Measurements from ENCODE around the gene PER1. TPM values are rescaled to one million over a fixed set of nuclear protein-coding genes. Genes with fewer than 3 reads are reported as not detected.
A peak's percentile ranks its signal among the peaks of the same experiment; 100 is the strongest.

Gene PER1
- total RNA-seq, 4 donors from 2014 or later = 55.9 to 211 (median 109) TPM

DNA sequence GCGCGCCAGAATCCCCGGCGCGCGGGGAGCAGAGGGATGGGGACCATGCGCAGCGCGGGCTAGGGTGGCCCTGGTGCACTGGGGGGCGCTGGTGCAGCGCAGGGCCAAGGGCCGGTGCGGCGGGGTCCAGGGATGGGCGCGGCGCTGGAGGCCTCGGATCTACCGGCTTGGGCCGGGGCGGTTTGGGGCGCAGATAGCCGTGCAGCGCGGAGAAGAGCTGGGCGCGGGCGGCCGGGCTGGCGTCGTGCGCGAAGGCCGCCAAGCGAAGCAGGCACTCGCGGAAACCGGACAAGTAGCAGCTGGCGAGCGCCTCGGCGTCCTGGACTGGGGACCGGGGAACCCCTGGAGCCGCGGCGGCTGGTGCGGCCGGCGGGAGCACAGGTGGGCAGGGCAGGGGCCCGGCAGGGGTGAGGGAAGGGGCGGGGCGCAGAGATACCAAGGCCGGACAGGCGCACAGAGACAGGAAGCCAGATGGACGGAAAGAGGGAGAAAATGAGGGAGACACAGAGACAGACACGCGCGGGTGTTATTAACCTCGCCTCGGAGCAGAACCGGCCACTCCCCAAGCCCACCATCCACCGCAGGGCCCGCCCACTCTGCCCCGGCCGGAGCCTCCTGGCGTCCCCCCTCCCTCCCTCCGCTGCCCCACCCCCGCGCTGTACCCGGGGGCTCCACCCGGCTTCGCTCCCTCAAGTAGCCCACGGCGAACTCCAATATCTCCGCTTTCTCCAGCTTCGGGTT lies 30.4 kb downstream of the PER1 start:
- in situ Hi-C loops (cut with MboI; ENCODE audit: low pct_ligation_motif_present in 1 of 4, low pct_unique_long_range_greater_than_20kb in 1 of 4, low sequenced_read_pairs in 3 of 4) = no loop called here

GRCh38 chr17:8121407-8121680 lies 30.9 kb downstream of the PER1 start:
- intact Hi-C loops (cut with DNase I; ENCODE audit: low total_unique reads) = loop anchor here (10.0 kb wide), 1 partner anchor 63 kb away; no protein-coding TSS in a partner anchor
- no peak for DNase-seq
- peaks cover 51 to 92% (median 75%) of the 10 kb centered on the region in 4 donors for H3K4me1 ChIP-seq
- peak overlapping the region in 3 of 4 donors; percentile 0 to 49 (median 44) for H3K27ac ChIP-seq
- in situ Hi-C loops (cut with MboI; ENCODE audit: low pct_ligation_motif_present in 1 of 4, low pct_unique_long_range_greater_than_20kb in 1 of 4, low sequenced_read_pairs in 3 of 4) = no loop called here
- no peaks in the 10 kb centered on the region for H3K9me3 ChIP-seq
- H3K36me3 ChIP-seq = no peaks in the 10 kb centered on the region
- WGBS, 2 donors (ENCODE audit: low coverage in 1 of 2) = 0% methylated on average over 7 of the region's 25 CpGs; no CpG with 5 or more reads in 1 of the 2 donors
- TF ChIP-seq EP300 (IDR thresholded peaks at IDR 0.05; ENCODE audit: low read depth) = no peak
- TF ChIP-seq POLR2AphosphoS5 (IDR thresholded peaks at IDR 0.05) = no peak
- H3K4me3 ChIP-seq = peak overlapping the region; percentile 2 to 58 (median 36)
- peaks cover 69% of the 10 kb centered on the region for H3K27me3 ChIP-seq

More for the DNA sequence above, 30.4 kb downstream of the PER1 start:
- DNase-seq = peak; percentile 67
- H3K27ac ChIP-seq = peak overlapping the region in 3 of 4 donors; percentile 0 to 49 (median 44)
- H3K4me3 ChIP-seq = peak overlapping the region; percentile 2 to 58 (median 36)
- H3K27me3 ChIP-seq = peaks cover 64% of the 10 kb centered on the region
- WGBS, 2 donors (ENCODE audit: low coverage in 1 of 2) = 0 to 2% methylated on average over 13 to 36 of the region's 76 CpGs
- TF ChIP-seq, protein P1, sequence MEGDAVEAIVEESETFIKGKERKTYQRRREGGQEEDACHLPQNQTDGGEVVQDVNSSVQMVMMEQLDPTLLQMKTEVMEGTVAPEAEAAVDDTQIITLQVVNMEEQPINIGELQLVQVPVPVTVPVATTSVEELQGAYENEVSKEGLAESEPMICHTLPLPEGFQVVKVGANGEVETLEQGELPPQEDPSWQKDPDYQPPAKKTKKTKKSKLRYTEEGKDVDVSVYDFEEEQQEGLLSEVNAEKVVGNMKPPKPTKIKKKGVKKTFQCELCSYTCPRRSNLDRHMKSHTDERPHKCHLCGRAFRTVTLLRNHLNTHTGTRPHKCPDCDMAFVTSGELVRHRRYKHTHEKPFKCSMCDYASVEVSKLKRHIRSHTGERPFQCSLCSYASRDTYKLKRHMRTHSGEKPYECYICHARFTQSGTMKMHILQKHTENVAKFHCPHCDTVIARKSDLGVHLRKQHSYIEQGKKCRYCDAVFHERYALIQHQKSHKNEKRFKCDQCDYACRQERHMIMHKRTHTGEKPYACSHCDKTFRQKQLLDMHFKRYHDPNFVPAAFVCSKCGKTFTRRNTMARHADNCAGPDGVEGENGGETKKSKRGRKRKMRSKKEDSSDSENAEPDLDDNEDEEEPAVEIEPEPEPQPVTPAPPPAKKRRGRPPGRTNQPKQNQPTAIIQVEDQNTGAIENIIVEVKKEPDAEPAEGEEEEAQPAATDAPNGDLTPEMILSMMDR (IDR thresholded peaks at IDR 0.05) = peak in 3 of 5 experiments; percentile 23 to 36 (median 34)
- no peak for TF ChIP-seq EP300 (IDR thresholded peaks at IDR 0.05; ENCODE audit: low read depth)
- TF ChIP-seq POLR2AphosphoS5 (IDR thresholded peaks at IDR 0.05) = no peak
- TF ChIP-seq POLR2A (IDR thresholded peaks at IDR 0.05) = no peak
- H3K9me3 ChIP-seq = no peaks in the 10 kb centered on the region
- intact Hi-C loops (cut with DNase I; ENCODE audit: low total_unique reads) = loop anchor here (10.0 kb wide), 1 partner anchor 63 kb away; no protein-coding TSS in a partner anchor
- H3K4me1 ChIP-seq = peaks cover 53 to 94% (median 78%) of the 10 kb centered on the region in 4 donors
- H3K36me3 ChIP-seq = no peaks in the 10 kb centered on the region

- intact Hi-C loops (cut with DNase I; ENCODE audit: low total_unique reads) = loop anchor here (10.0 kb wide), 1 partner anchor 64 kb away; no protein-coding TSS in a partner anchor
- H3K4me1 ChIP-seq = peaks cover 51 to 86% (median 69%) of the 10 kb centered on the region in 4 donors
These were observed 31.4 kb downstream of the PER1 start for GRCh38 chr17:8120520-8121406.

More at GRCh38 chr17:8120520-8121406, 31.4 kb downstream of the PER1 start:
- Histone ChIP-seq H3K9me3 (no peaks in the 10 kb centered on the region), H3K4me3 (peak overlapping the region in 3 of 4 donors; percentile 27 to 58 (median 44)), H3K27me3 (peaks cover 75% of the 10 kb centered on the region), H3K27ac (peak overlapping the region; percentile 81 to 88 (median 82)), H3K36me3 (no peaks in the 10 kb centered on the region)
- WGBS, 2 donors (ENCODE audit: low coverage in 1 of 2) = 0 to 1% methylated on average over 13 to 40 of the region's 40 CpGs
- in situ Hi-C loops (cut with MboI; ENCODE audit: low pct_ligation_motif_present in 1 of 4, low pct_unique_long_range_greater_than_20kb in 1 of 4, low sequenced_read_pairs in 3 of 4) = no loop called here
- DNase-seq = peak; percentile 67
- TF ChIP-seq POLR2AphosphoS5 (IDR thresholded peaks at IDR 0.05) (no peak), POLR2A (IDR thresholded peaks at IDR 0.05) (no peak), EP300 (IDR thresholded peaks at IDR 0.05; ENCODE audit: low read depth) (no peak)
- TF ChIP-seq, protein P1 (IDR thresholded peaks at IDR 0.05) = peak in 4 of 5 experiments; percentile 12 to 40 (median 26)

Measured in transverse colon (tissue), 4 donors.